Neural crest cell (in vitro differentiated cells): ENCODE data around the gene FETUB. TPM values are rescaled to one million over a fixed set of nuclear protein-coding genes. Genes with fewer than 3 reads are reported as not detected.

Source experiments
- DNase-seq: peaks from one replicate; pipeline ENCODE4 v3.0.0; 2021; ENCODE audit warnings: low read depth, mixed read lengths, low spot score
- H3K27ac Mint-ChIP-seq: one replicate; pipeline ENCODE4 v1.8.0; 2021; ENCODE audit warnings: mild to moderate bottlenecking, mixed read lengths; ENCODE audit not compliant: unreplicated experiment
- H3K27me3 Mint-ChIP-seq: 2 replicates; pipeline ENCODE4 v1.8.0; 2021; ENCODE audit warnings: low read depth, mild to moderate bottlenecking, mixed read lengths
- H3K36me3 Mint-ChIP-seq: 2 replicates; pipeline ENCODE4 v1.8.0; 2021; ENCODE audit warnings: low read depth, mild to moderate bottlenecking, mixed read lengths
- H3K4me1 Mint-ChIP-seq: 2 replicates; pipeline ENCODE4 v1.8.0; 2021; ENCODE audit warnings: mixed read lengths
- H3K4me3 Mint-ChIP-seq: one replicate; pipeline ENCODE4 v1.8.0; 2021; ENCODE audit warnings: mild to moderate bottlenecking, mixed read lengths
- H3K9me3 Mint-ChIP-seq: 2 replicates; pipeline ENCODE4 v1.8.0; 2021; ENCODE audit warnings: mixed read lengths
- CTCF ChIP-seq: fragments of 200-600 bp; sonication (generic); conservative IDR thresholded peaks from 2 replicates; pipeline ENCODE4 v1.5.0; 2021; ENCODE audit warnings: antibody characterized with exemption, mild to moderate bottlenecking
- total RNA-seq: library from RNA; stranded (reverse); gene quantifications from 2 replicates; pipeline ENCODE4 v1.2.1, GENCODE V29; 2021

The FETUB gene
- total RNA-seq, 1 donor from 2014 or later = not detected

- no peak for TF ChIP-seq CTCF
- peaks cover 11% of the 10 kb centered on the region for H3K27me3 Mint-ChIP-seq
- H3K4me3 Mint-ChIP-seq = no peak overlapping the region
- peaks cover 8% of the 10 kb centered on the region for H3K4me1 Mint-ChIP-seq
- H3K9me3 Mint-ChIP-seq = no peaks in the 10 kb centered on the region
- H3K36me3 Mint-ChIP-seq = no peaks in the 10 kb centered on the region
- H3K27ac Mint-ChIP-seq = no peak overlapping the region
- no peak for DNase-seq
Observed at GRCh38 chr3:186642014-186642413, 1.8 kb downstream of the FETUB start.

- no peak for TF ChIP-seq CTCF
- no peak for DNase-seq
- Mint-ChIP-seq H3K27me3 (peaks cover 8% of the 10 kb centered on the region), H3K36me3 (no peaks in the 10 kb centered on the region), H3K9me3 (no peaks in the 10 kb centered on the region), H3K4me1 (peaks cover 8% of the 10 kb centered on the region), H3K27ac (no peak overlapping the region), H3K4me3 (no peak overlapping the region)
Observed at GRCh38 chr3:186643493-186643892, 3.3 kb downstream of the FETUB start.

- TF ChIP-seq CTCF = no peak
- no peak overlapping the region for H3K4me3 Mint-ChIP-seq
- no peaks in the 10 kb centered on the region for H3K9me3 Mint-ChIP-seq
- H3K36me3 Mint-ChIP-seq = no peaks in the 10 kb centered on the region
- peaks cover 8% of the 10 kb centered on the region for H3K4me1 Mint-ChIP-seq
- no peak for DNase-seq
- H3K27me3 Mint-ChIP-seq = peaks cover 8% of the 10 kb centered on the region
- no peak overlapping the region for H3K27ac Mint-ChIP-seq
Observed at GRCh38 chr3:186644683-186645082, 4.5 kb downstream of the FETUB start.

- TF ChIP-seq CTCF = no peak
- Mint-ChIP-seq H3K4me1 (no peaks in the 10 kb centered on the region), H3K9me3 (no peaks in the 10 kb centered on the region), H3K27me3 (peaks cover 5% of the 10 kb centered on the region), H3K36me3 (no peaks in the 10 kb centered on the region), H3K4me3 (no peak overlapping the region), H3K27ac (no peak overlapping the region)
- no peak for DNase-seq
Observed at GRCh38 chr3:186646106-186646505, 5.9 kb downstream of the FETUB start.

- no peak overlapping the region for H3K27ac Mint-ChIP-seq
- no peak for DNase-seq
- H3K9me3 Mint-ChIP-seq = no peaks in the 10 kb centered on the region
Observed at GRCh38 chr3:186646841-186647240, 6.6 kb downstream of the FETUB start.

More at GRCh38 chr3:186646841-186647240, 6.6 kb downstream of the FETUB start:
- Mint-ChIP-seq H3K4me1 (no peaks in the 10 kb centered on the region), H3K4me3 (no peak overlapping the region), H3K36me3 (no peaks in the 10 kb centered on the region), H3K27me3 (peaks cover 7% of the 10 kb centered on the region)
- no peak for TF ChIP-seq CTCF
